Measurements from ENCODE around the gene LAMA2.

DNA sequence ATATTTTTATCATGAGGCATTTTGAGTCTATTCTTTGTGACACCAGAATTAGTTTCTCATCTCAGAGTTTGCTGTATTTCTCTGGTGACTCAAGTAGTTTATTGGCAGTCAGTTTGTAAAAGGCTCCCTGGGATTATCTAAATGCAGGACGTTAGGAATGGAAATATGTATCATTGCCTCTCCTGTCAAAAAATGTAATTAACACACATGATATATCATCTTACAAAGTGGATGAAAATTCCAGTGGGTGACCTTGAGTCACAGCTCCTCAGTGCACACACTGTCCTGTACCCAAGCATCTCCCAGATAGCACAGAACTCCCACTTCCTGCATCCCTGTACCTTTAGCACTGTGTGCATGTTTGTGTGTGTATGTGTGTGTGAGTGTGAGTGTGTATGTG, 258.6 kb downstream of the LAMA2 start:
- TF ChIP-seq, protein P1, sequence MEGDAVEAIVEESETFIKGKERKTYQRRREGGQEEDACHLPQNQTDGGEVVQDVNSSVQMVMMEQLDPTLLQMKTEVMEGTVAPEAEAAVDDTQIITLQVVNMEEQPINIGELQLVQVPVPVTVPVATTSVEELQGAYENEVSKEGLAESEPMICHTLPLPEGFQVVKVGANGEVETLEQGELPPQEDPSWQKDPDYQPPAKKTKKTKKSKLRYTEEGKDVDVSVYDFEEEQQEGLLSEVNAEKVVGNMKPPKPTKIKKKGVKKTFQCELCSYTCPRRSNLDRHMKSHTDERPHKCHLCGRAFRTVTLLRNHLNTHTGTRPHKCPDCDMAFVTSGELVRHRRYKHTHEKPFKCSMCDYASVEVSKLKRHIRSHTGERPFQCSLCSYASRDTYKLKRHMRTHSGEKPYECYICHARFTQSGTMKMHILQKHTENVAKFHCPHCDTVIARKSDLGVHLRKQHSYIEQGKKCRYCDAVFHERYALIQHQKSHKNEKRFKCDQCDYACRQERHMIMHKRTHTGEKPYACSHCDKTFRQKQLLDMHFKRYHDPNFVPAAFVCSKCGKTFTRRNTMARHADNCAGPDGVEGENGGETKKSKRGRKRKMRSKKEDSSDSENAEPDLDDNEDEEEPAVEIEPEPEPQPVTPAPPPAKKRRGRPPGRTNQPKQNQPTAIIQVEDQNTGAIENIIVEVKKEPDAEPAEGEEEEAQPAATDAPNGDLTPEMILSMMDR (conservative IDR thresholded peaks at IDR 0.05; ENCODE audit: low read depth in 2 of 2): no peak
- TF ChIP-seq EZH2phosphoT487 (IDR thresholded peaks at IDR 0.05; ENCODE audit: unreplicated experiment): no peak
- no peak for TF ChIP-seq POLR2AphosphoS5 (IDR thresholded peaks at IDR 0.05; ENCODE audit: low read depth)
- no peak for TF ChIP-seq EZH2 (IDR thresholded peaks at IDR 0.05; ENCODE audit: low read depth, unreplicated experiment)
- TF ChIP-seq NANOG (IDR thresholded peaks at IDR 0.05; ENCODE audit: borderline replicate concordance): no peak
- no peak for TF ChIP-seq JUNB (IDR thresholded peaks at IDR 0.05; ENCODE audit: unreplicated experiment)
- no peak for TF ChIP-seq REST (IDR thresholded peaks at IDR 0.05; ENCODE audit: unreplicated experiment)
- no peak for TF ChIP-seq ZNF331 (CRISPR knock-in tag; IDR thresholded peaks at IDR 0.05; ENCODE audit: low read depth)
- TF ChIP-seq CREB1 (CRISPR knock-in tag; IDR thresholded peaks at IDR 0.05; ENCODE audit: low read depth): no peak
